GM21576 (cell line): ENCODE measurements around the gene CXADR.

Source experiments
- ATAC-seq: cut with Tn5 transposase; IDR thresholded peaks from one replicate; pipeline ENCODE4 v1.9.1; 2021; ENCODE audit warnings: mild to moderate bottlenecking, moderate library complexity; ENCODE audit not compliant: unreplicated experiment

CXADR gene

DNA sequence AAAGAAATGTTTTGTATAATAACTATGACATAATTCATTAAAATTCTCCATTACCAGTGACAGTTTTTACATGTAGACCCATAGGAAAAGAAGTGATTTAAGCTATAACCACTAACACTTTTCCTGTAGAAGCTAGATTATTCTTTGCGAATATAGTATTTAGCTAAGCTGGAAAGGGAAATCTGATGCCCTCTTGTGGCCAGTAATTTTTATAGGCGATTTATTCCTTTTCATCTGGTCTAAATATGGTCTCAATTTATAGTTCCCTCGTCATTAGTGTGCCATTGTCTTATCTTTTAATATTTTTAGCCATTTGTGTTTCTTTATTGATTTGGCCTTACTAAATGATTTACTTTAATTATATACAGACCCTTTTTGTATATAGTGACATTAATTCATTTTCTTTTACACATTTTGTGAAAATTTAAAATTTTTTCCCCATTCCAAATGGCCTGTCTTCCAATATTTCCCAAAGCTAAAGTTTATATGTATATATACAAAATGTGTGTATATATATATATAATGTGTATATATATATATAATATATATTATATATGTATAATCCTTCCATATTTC is 73.1 kb downstream of the CXADR start:
- no peak for ATAC-seq

DNA sequence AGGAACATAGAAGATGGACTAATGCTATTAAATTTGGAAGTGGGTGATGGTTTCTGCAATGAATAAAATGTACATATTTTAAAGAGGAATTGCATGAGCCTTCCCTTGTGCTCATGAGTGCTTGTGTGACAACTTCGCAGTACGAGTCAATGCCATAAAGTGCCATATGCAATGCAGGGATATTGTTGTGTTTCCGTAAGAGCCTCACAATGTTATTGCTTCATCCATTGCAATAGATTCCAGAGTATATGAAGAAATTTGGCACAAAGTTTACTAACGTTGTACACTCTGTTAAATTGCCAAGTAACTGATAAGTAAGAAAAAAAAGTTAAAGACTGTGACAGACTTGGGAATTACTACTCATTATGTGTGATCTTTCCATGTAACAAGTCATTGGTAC is 77.6 kb downstream of the CXADR start:
- ATAC-seq = no peak

DNA sequence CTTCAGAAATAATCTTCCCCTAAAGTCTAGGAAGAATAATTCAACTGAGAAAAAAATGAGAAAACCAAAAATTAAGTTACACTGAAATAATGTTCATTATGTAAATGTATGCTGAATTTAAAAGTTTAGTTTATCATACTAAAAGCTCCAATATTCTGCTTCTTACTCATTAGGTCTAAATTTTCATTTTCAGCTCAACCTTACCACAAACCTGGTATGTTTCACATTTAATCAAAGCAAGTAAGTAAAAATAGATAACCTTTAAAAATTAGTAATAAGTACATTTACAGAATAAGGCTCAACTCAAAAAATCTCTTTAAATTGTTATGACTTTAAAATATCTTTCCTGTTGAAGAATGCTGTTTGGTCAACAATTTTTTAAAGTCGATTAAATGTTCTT is 84.8 kb downstream of the CXADR start:
- no peak for ATAC-seq

DNA sequence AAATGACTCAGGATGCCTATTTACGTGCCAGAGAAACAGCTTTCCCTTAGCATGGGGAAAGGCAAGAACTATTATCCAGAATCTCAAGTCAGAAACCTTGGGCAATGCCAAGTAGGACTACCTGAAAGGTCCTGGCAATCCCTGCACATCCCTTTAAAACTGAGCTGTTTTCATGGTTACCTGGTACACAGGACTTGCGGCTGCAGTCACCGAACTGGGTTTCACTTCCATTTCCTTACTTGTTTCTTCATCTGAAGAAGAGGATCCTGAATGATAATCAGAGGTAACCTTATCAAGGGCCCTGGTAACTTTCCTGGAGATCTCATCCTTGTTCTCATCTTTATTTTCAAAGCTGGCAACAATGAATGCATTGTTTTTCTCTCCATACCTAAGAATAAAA is 85.6 kb downstream of the CXADR start:
- peak; percentile 74 for ATAC-seq

DNA sequence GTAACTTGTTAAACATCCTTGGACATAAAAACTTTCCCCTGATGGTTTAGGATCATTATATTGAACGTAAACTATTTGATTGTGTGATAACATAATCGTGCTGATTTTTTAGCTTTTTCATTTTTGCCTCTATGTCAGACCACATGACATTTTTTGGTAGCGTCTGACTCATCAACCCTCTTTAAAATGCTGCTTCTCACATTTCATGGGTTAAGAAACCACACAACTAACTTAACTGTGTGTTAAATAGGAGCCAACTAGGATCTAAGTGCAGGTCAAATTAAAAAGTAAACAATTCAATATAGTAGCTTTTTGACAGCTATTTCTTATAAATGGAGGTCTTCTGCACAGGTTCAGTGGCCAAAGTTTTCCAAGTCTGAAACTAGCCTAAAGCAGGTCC is 90.0 kb downstream of the CXADR start:
- ATAC-seq = no peak

DNA sequence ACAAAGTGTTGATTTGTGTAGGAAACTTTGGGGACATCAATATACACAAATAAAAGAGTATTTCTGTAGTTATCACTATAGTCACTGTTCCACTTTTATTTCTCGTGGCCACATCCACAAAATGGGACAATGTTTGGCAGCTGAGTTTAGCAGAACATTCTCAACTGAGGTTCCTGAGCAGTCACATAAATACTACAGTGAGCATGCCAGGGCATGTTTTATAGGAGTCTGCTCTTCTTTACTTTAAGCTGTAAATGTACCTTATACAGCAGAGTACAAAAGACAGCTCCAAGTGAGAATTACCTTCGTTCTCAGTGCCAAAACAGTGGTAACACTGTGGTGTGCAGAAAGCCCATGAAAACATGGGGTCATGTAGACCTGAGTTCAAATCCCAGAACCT is 94.8 kb downstream of the CXADR start:
- ATAC-seq = no peak

DNA sequence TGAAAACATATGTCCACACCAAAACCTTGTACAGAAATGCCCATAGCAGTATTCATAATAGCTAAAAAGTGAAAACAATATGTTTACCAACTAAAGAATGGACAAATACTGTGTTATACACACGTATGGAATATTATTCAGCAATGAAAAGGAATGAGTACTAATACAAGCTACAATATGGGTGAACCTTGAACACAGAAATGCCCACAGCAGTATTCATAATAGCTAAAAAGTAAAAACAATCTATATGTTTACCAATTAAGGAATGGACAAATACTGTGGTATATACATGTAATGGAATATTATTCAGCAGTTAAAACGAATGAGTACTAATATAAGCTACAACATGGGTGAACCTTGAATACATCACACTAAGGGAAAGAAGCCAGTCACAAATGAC is 96.8 kb downstream of the CXADR start:
- no peak for ATAC-seq

DNA sequence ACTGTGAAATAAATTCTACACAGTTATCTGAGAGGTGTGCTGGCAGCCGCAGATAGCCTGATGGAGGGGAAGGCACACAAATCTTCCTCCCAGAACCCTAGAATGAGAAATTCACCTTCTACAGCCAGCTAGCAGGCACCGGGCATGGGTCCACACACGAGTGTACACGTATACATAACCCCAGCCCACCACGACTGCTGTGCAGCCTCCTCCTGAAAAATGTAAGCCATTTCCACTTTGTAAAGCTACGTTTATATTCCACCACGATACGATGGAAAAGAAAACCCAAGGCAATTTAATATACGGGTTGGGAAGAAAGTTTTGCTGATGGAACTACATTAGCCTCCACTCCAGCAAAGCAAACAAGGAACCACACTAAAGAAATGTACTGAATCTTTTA is 98.1 kb downstream of the CXADR start:
- no peak for ATAC-seq

DNA sequence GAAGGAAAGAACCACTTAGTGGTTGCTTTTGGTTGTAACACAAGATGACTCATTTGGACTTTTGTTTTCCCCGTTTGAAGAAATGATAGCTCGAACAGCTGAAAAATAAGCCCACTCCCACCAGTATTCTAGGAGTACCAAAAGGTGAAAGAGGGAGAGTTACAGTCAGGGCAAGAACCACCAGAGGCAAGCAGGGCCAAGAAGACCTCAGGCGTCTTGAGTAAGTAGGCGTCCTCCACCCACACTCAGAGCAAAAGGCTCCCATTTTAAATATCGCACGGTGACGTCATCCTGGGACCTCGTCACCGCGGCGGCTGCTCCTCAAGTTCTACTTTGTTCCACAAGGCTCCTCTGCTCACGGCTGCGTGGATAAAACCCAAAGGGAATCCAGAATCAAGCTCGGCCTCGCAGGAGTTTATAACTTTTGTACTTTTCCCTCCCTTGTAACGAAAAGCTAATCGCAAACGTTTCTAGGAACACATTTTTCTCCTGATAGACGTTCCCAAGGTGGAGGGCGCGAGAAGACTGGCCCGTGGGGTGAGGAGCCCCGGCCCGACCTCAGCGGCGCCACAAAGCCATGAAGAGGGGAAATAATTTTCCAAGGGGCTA is 98.7 kb downstream of the CXADR start:
- ATAC-seq = peak; percentile 66

DNA sequence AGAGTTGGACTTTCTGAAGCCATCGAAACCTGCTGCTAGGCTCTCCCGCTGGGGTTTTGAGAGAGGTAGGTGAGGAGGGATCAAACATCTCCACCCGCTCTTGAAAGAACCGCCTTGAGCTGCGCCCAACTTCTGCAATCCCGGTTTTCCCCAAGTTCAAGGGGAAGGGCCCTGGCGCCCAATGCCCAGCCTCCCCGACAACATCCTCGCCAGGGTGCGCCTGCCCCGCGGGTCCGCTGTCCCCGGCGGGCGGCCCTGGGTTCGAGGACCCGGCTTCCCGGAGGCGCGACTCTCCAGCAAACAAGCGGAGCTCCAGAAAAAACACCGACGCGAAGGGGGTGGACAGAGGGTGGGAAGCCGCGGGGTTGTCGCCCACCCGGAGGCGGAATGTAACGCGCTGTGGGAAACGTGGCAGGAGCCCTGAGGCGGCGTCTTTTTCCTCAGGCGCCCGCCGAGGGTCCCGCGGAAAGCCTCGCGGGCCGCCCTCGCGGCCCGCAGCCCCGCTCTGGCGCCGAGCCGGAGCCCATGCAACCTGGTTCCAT is 99.3 kb downstream of the CXADR start:
- ATAC-seq = peak; percentile 2

DNA sequence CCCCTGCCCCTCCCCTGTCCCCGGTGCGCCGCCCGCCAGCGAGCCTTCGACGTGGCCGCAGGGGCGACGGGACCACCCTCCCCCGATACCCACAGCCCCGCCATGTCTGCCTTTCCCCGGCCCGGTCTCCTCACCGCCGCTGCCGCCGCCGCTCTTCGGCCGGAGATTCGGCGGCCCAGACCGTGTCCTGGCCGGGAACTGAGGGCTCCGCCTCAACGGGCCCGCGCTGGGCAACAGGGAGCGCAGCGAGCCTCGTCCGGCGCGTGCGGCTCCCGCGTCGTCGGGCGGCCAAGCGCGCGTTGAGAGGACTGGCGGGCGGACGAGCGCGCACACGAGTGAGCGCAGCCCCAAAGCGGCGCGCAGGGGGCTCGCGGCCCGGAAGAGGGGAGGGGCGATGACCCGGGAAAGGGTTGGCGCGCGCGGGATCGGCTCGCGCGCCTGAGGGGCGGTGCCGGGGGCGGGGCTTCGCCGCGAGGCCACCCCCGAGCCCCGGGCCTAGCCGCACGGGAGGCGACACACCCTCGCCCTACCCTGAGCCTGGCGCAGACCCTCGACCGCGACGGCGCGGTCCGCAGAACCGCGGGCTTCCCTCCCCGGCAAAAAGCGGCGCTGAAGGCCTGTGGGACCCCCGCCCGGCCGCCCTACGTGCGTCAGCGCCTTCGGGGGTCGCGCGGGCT is 99.9 kb downstream of the CXADR start, which contains the start of gene BTG3:
Gene BTG3, minus strand, starts transcription at position 337 of the 677 bp plus-strand sequence. CDS start 3,757 bp downstream, outside the sequence.
- peak; percentile 78 for ATAC-seq

DNA sequence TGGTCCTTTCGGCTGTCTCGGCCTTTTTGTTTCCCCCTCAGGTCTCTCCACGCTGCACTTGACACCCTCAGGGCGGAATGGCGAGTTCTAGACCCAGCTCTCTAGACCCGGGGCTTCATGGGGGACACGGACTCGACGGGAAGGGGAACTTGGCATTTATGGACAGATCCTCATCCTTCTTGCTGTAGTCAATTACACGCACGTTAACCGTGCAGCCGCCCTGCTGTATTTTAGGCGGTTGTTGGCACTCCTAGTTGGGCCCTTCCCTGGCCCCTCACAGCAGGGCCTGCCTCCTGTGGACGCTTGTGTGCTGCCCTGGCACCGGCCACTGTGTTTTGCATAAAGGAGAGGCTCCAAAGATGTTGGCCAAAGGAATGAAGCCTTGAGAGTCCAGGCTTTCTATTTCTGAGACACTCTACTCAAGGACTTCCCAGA is 100.4 kb downstream of the CXADR start:
- ATAC-seq = peak; percentile 0

DNA sequence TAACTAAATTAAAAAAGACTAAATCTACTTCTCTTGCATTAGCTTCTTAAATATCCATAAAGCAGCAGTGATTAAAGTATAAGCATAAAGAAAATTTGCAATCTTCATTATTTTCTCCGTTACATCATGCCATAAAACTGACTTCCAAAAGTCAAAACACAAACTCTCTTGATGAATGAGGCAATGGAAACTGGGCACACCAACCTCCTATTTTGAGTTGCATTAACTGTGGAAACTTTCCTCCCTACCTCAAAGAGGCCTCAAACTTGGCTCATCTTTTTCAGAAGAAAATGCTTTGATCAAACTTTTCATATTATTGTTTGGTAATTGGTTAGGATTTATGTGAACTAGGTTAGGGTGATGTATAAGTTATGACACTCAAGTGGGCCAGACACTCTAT is 104.0 kb downstream of the CXADR start:
- no peak for ATAC-seq

DNA sequence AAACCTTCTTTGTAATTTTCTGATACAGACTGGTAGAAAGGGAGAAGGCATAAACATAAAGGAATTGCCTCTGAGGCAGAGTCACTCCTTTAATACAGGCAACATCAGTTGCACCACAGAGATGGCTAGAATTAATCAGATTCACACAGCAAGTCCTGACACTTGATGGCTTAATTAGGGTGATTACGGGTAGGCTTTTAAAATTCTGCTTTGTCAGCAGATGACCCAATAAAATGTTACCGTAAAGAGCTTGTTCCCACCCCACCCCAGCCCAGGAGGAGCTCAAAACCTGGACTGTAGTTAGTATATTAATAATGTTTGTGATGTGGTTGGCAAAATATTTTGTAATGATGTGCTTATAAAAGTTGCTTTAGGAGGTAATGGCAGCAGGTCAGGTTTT is 109.2 kb downstream of the CXADR start:
- ATAC-seq = no peak

DNA sequence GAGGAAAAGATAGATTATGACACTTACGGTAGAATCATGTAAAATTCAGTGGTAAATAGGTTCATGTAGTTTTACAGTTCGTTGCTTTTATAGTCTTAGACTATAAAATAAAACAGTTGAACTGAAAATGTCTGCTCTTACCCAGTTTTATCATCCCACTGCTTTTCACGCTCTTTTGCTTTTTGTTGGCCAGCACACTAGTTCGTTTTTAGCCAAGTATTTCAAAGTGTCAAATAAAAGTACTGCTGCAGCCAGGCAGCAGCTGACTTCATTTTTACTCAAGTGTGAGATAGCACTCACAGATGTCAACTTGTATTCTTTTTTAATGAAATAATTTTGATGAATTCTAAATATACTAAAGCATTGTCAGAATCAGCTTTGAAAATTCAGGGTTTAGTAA is 118.4 kb downstream of the CXADR start:
- ATAC-seq = no peak

DNA sequence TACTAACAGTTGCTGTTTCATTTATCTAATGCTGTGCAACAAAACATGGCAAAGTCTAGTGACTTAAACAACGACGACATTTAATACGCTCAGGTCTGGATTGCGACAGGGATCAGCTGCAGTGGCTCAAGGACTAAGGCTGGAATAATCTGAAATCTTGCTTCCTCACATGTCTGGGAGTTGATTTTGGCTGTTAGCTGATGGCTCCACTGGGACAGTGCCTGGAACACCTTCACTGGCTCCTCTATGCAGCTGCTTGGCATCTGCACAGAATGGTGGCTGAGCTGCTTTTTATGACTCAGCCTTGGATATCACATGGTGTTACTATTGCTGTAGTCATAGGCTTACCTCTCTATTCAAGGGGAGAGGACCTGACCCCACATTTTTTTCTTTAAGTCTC is 123.9 kb downstream of the CXADR start:
- no peak for ATAC-seq

DNA sequence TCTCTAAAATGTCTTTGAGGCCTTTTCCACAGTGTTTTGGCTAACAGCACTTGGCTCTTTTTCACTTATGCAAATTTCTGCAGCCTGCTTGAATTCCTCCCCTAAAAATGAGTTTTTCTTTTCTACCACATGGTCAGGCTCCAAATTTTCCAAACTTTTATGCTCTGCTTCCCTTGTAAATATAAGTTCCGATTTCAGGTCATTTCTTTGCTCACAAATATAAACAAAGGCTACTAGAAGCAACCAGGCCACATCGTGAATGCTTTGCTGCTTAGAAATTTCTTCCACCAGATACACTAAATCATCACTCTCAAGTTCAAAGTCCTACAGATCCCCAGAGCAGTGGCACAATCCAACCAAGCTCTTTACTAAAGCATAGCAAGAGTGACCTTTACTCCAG is 128.0 kb downstream of the CXADR start:
- no peak for ATAC-seq
